ENCODE data around the gene FRMPD4. TPM values are rescaled to one million over a fixed set of nuclear protein-coding genes. Genes with fewer than 3 reads are reported as not detected.

FRMPD4 gene
- total and polyA plus RNA-seq, 2 experiments from 2014 or later, result 0.19 to 0.80 TPM

GRCh38 chrX:12563121-12563520, 424.8 kb downstream of the FRMPD4 start (continued):
- no peak for TF ChIP-seq ZNF462 (CRISPR knock-in tag; IDR thresholded peaks at IDR 0.05)
- TF ChIP-seq STAT1 (IDR thresholded peaks at IDR 0.05; ENCODE audit: unreplicated experiment), result no peak
- TF ChIP-seq ZNF331 (CRISPR knock-in tag; IDR thresholded peaks at IDR 0.05; ENCODE audit: low read depth), result no peak

GRCh38 chrX:12564221-12564620, 425.9 kb downstream of the FRMPD4 start:
- no peak overlapping the region for H3K4me3 ChIP-seq
- ATAC-seq (no peak), DNase-seq (ENCODE audit: low spot score) (no peak)
- H3K4me1 Mint-ChIP-seq, result no peaks in the 10 kb centered on the region
- no peak overlapping the region for H3K4me2 ChIP-seq
- H3K27me3 ChIP-seq (ENCODE audit: insufficient read depth), result no peaks in the 10 kb centered on the region
- H3K9me2 ChIP-seq (ENCODE audit: insufficient read depth), result no peaks in the 10 kb centered on the region
- H3K79me2 ChIP-seq (replicated peaks; ENCODE audit: insufficient read depth), result no peaks in the 10 kb centered on the region
- H3K4me3 Mint-ChIP-seq, result no peak overlapping the region
- H3K27ac ChIP-seq (ENCODE audit: low read depth), result no peak overlapping the region
- no peaks in the 10 kb centered on the region for H3F3A ChIP-seq (replicated peaks; ENCODE audit: low read depth)
- H3K27me3 Mint-ChIP-seq (ENCODE audit: insufficient read depth, low read depth, poor library complexity), result no peaks in the 10 kb centered on the region
- TF ChIP-seq ZNF462 (CRISPR knock-in tag; IDR thresholded peaks at IDR 0.05) (no peak), EZH2phosphoT487 (IDR thresholded peaks at IDR 0.05; ENCODE audit: unreplicated experiment) (no peak), POLR2AphosphoS5 (IDR thresholded peaks at IDR 0.05; ENCODE audit: low read depth) (no peak), EZH2 (IDR thresholded peaks at IDR 0.05; ENCODE audit: low read depth, unreplicated experiment) (no peak)
- H3K27ac Mint-ChIP-seq, result no peak overlapping the region
- H4K20me1 ChIP-seq (replicated peaks; ENCODE audit: insufficient read depth), result no peaks in the 10 kb centered on the region
- H3K4me1 ChIP-seq (ENCODE audit: insufficient read depth), result no peaks in the 10 kb centered on the region
- no peak overlapping the region for H2AFZ ChIP-seq
- H3K9me3 Mint-ChIP-seq, result no peaks in the 10 kb centered on the region
- H3K36me3 Mint-ChIP-seq (ENCODE audit: low read depth), result no peaks in the 10 kb centered on the region; the same call in 2 of the 3 replicates
- H3K36me3 ChIP-seq (ENCODE audit: insufficient read depth), result no peaks in the 10 kb centered on the region

Data from GM23338 (cell line).